ENCODE results near the gene TMEM134. TPM values are rescaled to one million over a fixed set of nuclear protein-coding genes. Genes with fewer than 3 reads are reported as not detected.
A peak's percentile ranks its signal among the peaks of the same experiment; 100 is the strongest.

TMEM134 gene
- total and polyA plus RNA-seq, 10 of the 15 experiments (the other 5 are each of a cell fraction or from before 2014, with no cell fraction given), result 1.6 to 93.8 (median 27.8) TPM

- Histone ChIP-seq H3K4me2 (ENCODE audit: control insufficient read depth, insufficient read depth) (no peak overlapping the region), H3K9me3 (replicated peaks; ENCODE audit: control insufficient read depth, insufficient read depth, low read length) (no peaks in the 10 kb centered on the region), H3K36me3 (ENCODE audit: control insufficient read depth in 2 of 2, insufficient read depth in 2 of 2, low read length in 1 of 2) (peaks cover 6 to 20% of the 10 kb centered on the region in 2 experiments; a peak in 3 of 4 replicates), H3K9ac (ENCODE audit: control insufficient read depth, insufficient read depth, low read length) (no peak overlapping the region), H3K79me2 (ENCODE audit: control insufficient read depth, insufficient read depth, low read length) (peaks cover 49% of the 10 kb centered on the region), H4K20me1 (ENCODE audit: control insufficient read depth, insufficient read depth) (no peaks in the 10 kb centered on the region), H3K4me1 (ENCODE audit: control insufficient read depth, insufficient read depth, low read length) (peaks cover 26% of the 10 kb centered on the region), H3K4me3 (no peak overlapping the region), H3K27ac (ENCODE audit: control insufficient read depth, insufficient read depth) (no peak overlapping the region), H2AFZ (ENCODE audit: control insufficient read depth, low read depth, low read length) (no peak overlapping the region), H3K27me3 (replicated peaks in 1 of 2; ENCODE audit: control insufficient read depth in 2 of 2, insufficient read depth in 2 of 2, low read length in 1 of 2) (no peaks in the 10 kb centered on the region)
- BruUV-seq (replicated peaks), result no TSS peak
- POLR2A ChIA-PET, result interaction anchor here (0.7 to 4.4 kb wide), 3 partner anchors 9 to 37 kb away, joined by 3 to 22 read pairs (median 4); partner anchors contain the start of gene TMEM134
- CTCF ChIA-PET, result interaction anchor here (0.6 to 1.3 kb wide), 2 partner anchors 30 to 106 kb away, joined by 3 to 4 read pairs; partner anchors contain the start of gene PPP1CA
- intact Hi-C loops (cut with micrococcal nuclease; ENCODE audit: unreplicated experiment), result no loop called here
- TF ChIP-seq ZNF207 (IDR thresholded peaks at IDR 0.05; ENCODE audit: borderline replicate concordance), result no peak
- TF ChIP-seq POLR2AphosphoS5 (IDR thresholded peaks at IDR 0.05; ENCODE audit: low read length), result peak; percentile 53; the same call in 1 of the 2 replicates
- no peak for FAIRE-seq
- DNase-seq (ENCODE audit: low read depth, low spot score), result no peak
- SMC1A ChIA-PET (ENCODE audit: uncharacterized antibody, unreplicated experiment), result no interaction called here
- RAD21 ChIA-PET (ENCODE audit: unreplicated experiment), result no interaction called here
- 86% methylated on average over 23 of the region's 24 CpGs for WGBS (ENCODE audit: insufficient coverage, insufficient replicate concordance, low lambda C conversion rate, missing lambda C conversion rate)
- in situ Hi-C loops (cut with MboI), result no loop called here
- no peak for ATAC-seq
Observed at GRCh38 chr11:67431346-67432249, 37.5 kb downstream of the TMEM134 start.

- intact Hi-C loops (cut with micrococcal nuclease; ENCODE audit: unreplicated experiment), result no loop called here
- SMC1A ChIA-PET (ENCODE audit: uncharacterized antibody, unreplicated experiment), result no interaction called here
- FAIRE-seq, result no peak
Observed at GRCh38 chr11:67429722-67430121, 39.3 kb downstream of the TMEM134 start.

More at GRCh38 chr11:67429722-67430121, 39.3 kb downstream of the TMEM134 start:
- no peaks in the 10 kb centered on the region for H3K9me3 ChIP-seq (replicated peaks; ENCODE audit: control insufficient read depth, insufficient read depth, low read length)
- H3K4me3 ChIP-seq, result no peak overlapping the region
- ATAC-seq (no peak), DNase-seq (ENCODE audit: low read depth, low spot score) (no peak)
- peaks cover 6 to 9% of the 10 kb centered on the region in 2 experiments; a peak in 3 of 4 replicates for H3K36me3 ChIP-seq (ENCODE audit: control insufficient read depth in 2 of 2, insufficient read depth in 2 of 2, low read length in 1 of 2)
- H2AFZ ChIP-seq (ENCODE audit: control insufficient read depth, low read depth, low read length), result no peak overlapping the region
- no peaks in the 10 kb centered on the region for H3K27me3 ChIP-seq (replicated peaks in 1 of 2; ENCODE audit: control insufficient read depth in 2 of 2, insufficient read depth in 2 of 2, low read length in 1 of 2)
- H3K4me2 ChIP-seq (ENCODE audit: control insufficient read depth, insufficient read depth), result peak overlapping the region; percentile 81; the same call in 1 of the 2 replicates
- POLR2A ChIA-PET, result interaction anchor here (0.6 to 4.4 kb wide), 6 partner anchors 9 to 73 kb away, joined by 3 to 28 read pairs (median 14); partner anchors contain the start of genes CORO1B, PPP1CA, PTPRCAP and TBC1D10C
- 95% methylated on average over 11 of the region's 11 CpGs for WGBS (ENCODE audit: insufficient coverage, insufficient replicate concordance, low lambda C conversion rate, missing lambda C conversion rate)
- H3K9ac ChIP-seq (ENCODE audit: control insufficient read depth, insufficient read depth, low read length), result no peak overlapping the region
- no peaks in the 10 kb centered on the region for H4K20me1 ChIP-seq (ENCODE audit: control insufficient read depth, insufficient read depth)
- in situ Hi-C loops (cut with MboI), result no loop called here
- RAD21 ChIA-PET (ENCODE audit: unreplicated experiment), result no interaction called here
- H3K4me1 ChIP-seq (ENCODE audit: control insufficient read depth, insufficient read depth, low read length), result peaks cover 13% of the 10 kb centered on the region
- no TSS peak for BruUV-seq (replicated peaks)
- TF ChIP-seq, protein P1, sequence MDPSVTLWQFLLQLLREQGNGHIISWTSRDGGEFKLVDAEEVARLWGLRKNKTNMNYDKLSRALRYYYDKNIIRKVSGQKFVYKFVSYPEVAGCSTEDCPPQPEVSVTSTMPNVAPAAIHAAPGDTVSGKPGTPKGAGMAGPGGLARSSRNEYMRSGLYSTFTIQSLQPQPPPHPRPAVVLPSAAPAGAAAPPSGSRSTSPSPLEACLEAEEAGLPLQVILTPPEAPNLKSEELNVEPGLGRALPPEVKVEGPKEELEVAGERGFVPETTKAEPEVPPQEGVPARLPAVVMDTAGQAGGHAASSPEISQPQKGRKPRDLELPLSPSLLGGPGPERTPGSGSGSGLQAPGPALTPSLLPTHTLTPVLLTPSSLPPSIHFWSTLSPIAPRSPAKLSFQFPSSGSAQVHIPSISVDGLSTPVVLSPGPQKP (IDR thresholded peaks at IDR 0.05; ENCODE audit: low read depth, low read length), result no peak
- TF ChIP-seq POLR2AphosphoS5 (IDR thresholded peaks at IDR 0.05; ENCODE audit: low read length), result peak; percentile 2; the same call in 1 of the 2 replicates
- H3K27ac ChIP-seq (ENCODE audit: control insufficient read depth, insufficient read depth), result no peak overlapping the region
- CTCF ChIA-PET, result no interaction called here
- peaks cover 30% of the 10 kb centered on the region for H3K79me2 ChIP-seq (ENCODE audit: control insufficient read depth, insufficient read depth, low read length)

Data from GM12878 (cell line).